K562 (cell line): ENCODE results near the gene CNPPD1.

Experiments used
- BRCA1 ChIP-seq, 2 experiments: fragments of 450-650 bp in 1 of 2; sonication (generic) in 1 of 2; formaldehyde crosslinking in 1 of 2; IDR thresholded peaks; 2 replicates each; pipeline versions ENCODE4 v1.5.0 to v1.6.1; 2017 to 2020; ENCODE audit warnings: mild to moderate bottlenecking in 1 of 2, missing genetic modification reagents in 1 of 2
- NCOA1 ChIP-seq: fragments of 450-650 bp; IDR thresholded peaks from 2 replicates; pipeline ENCODE4 v1.6.1; 2016; ENCODE audit warnings: low read depth
- RBM17 ChIP-seq: fragments of 200-400 bp; formaldehyde crosslinking; IDR thresholded peaks from 2 replicates; pipeline ENCODE4 v1.6.1; 2017; ENCODE audit warnings: low read depth, mild to moderate bottlenecking, low read length, borderline replicate concordance
- SAFB ChIP-seq: fragments of 200-400 bp; formaldehyde crosslinking; IDR thresholded peaks from 2 replicates; pipeline ENCODE4 v1.6.1; 2017; ENCODE audit warnings: low read depth, low read length, borderline replicate concordance
- SAFB2 ChIP-seq: fragments of 200-400 bp; formaldehyde crosslinking; IDR thresholded peaks from 2 replicates; pipeline ENCODE4 v1.6.1; 2018; ENCODE audit warnings: borderline replicate concordance, low read length, low read depth, moderate library complexity; ENCODE audit not compliant: severe bottlenecking
- TGIF2 ChIP-seq: sonication (generic); formaldehyde crosslinking; IDR thresholded peaks from 2 replicates; pipeline ENCODE4 v1.8.1; 2022; ENCODE audit warnings: mild to moderate bottlenecking, missing genetic modification reagents, moderate library complexity
- TF ChIP-seq, protein P1 (sequence below), 2 experiments: fragments of 450-650 bp in 1 of 2; sonication (generic) in 1 of 2; formaldehyde crosslinking; conservative IDR thresholded peaks; 2 replicates each; pipeline versions ENCODE4 v1.4.0 to v1.8.1; 2020 to 2022; ENCODE audit warnings: mild to moderate bottlenecking in 1 of 2, missing genetic modification reagents in 1 of 2
- TF ChIP-seq, protein P2 (sequence below): fragments of 450-650 bp; IDR thresholded peaks from 2 replicates; pipeline ENCODE4 v1.6.1; 2017; ENCODE audit warnings: antibody characterized with exemption, mild to moderate bottlenecking
- TF ChIP-seq, protein P3 (sequence below), 3 experiments: IDR thresholded peaks in 2 of 3; conservative IDR thresholded peaks in 1 of 3; 2 replicates each; pipeline ENCODE4 v1.5.1; 2011 to 2012; ENCODE audit warnings: low read length in 3 of 3, mild to moderate bottlenecking in 3 of 3, control low read depth in 2 of 3, improper control_type of control experiment in 1 of 3, inconsistent platforms in 1 of 3, low read depth in 1 of 3, mixed read lengths in 1 of 3, moderate library complexity in 1 of 3; ENCODE audit not compliant: insufficient read depth in 2 of 3

DNA sequence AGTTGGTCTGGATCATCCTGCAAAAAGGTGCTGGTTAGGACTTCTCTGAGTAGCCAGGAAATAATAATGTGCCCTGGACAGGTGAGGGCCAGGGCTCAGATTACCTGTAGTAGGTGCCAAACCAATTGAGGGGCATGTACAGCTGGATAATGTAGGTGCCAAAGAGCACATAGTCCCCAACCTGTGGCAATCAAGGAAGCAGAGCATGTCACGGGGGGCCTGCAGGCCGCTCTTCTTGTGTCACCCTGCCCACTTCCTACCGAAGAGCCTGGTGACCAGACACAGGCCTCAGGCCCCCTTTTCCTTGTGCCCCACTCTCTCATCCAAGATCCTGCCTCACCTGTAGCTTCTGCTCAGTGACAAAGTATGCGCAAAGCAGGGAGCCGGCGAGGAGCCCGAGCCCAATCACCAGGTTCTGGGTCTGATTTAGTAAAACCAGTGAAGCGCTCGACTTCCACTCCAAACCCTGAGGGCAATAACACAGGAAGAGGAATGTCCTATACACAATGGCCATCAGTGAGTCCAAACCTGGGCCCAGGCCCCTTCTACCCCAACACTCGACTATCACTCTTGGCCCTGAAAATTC lies 36.9 kb upstream of the CNPPD1 start:
- TF ChIP-seq TGIF2 (CRISPR knock-in tag) (no peak), NCOA1 (no peak), SAFB2 (no peak), BRCA1 (IDR thresholded peaks at IDR 0.05) (no peak), BRCA1 (CRISPR knock-in tag; IDR thresholded peaks at IDR 0.05) (no peak), SAFB (no peak), RBM17 (no peak)
- TF ChIP-seq, protein P1, sequence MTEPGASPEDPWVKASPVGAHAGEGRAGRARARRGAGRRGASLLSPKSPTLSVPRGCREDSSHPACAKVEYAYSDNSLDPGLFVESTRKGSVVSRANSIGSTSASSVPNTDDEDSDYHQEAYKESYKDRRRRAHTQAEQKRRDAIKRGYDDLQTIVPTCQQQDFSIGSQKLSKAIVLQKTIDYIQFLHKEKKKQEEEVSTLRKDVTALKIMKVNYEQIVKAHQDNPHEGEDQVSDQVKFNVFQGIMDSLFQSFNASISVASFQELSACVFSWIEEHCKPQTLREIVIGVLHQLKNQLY (CRISPR knock-in tag; conservative IDR thresholded peaks at IDR 0.05) = no peak
- TF ChIP-seq, protein P2, sequence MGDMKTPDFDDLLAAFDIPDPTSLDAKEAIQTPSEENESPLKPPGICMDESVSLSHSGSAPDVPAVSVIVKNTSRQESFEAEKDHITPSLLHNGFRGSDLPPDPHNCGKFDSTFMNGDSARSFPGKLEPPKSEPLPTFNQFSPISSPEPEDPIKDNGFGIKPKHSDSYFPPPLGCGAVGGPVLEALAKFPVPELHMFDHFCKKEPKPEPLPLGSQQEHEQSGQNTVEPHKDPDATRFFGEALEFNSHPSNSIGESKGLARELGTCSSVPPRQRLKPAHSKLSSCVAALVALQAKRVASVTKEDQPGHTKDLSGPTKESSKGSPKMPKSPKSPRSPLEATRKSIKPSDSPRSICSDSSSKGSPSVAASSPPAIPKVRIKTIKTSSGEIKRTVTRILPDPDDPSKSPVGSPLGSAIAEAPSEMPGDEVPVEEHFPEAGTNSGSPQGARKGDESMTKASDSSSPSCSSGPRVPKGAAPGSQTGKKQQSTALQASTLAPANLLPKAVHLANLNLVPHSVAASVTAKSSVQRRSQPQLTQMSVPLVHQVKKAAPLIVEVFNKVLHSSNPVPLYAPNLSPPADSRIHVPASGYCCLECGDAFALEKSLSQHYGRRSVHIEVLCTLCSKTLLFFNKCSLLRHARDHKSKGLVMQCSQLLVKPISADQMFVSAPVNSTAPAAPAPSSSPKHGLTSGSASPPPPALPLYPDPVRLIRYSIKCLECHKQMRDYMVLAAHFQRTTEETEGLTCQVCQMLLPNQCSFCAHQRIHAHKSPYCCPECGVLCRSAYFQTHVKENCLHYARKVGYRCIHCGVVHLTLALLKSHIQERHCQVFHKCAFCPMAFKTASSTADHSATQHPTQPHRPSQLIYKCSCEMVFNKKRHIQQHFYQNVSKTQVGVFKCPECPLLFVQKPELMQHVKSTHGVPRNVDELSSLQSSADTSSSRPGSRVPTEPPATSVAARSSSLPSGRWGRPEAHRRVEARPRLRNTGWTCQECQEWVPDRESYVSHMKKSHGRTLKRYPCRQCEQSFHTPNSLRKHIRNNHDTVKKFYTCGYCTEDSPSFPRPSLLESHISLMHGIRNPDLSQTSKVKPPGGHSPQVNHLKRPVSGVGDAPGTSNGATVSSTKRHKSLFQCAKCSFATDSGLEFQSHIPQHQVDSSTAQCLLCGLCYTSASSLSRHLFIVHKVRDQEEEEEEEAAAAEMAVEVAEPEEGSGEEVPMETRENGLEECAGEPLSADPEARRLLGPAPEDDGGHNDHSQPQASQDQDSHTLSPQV = no peak
- TF ChIP-seq, protein P3, sequence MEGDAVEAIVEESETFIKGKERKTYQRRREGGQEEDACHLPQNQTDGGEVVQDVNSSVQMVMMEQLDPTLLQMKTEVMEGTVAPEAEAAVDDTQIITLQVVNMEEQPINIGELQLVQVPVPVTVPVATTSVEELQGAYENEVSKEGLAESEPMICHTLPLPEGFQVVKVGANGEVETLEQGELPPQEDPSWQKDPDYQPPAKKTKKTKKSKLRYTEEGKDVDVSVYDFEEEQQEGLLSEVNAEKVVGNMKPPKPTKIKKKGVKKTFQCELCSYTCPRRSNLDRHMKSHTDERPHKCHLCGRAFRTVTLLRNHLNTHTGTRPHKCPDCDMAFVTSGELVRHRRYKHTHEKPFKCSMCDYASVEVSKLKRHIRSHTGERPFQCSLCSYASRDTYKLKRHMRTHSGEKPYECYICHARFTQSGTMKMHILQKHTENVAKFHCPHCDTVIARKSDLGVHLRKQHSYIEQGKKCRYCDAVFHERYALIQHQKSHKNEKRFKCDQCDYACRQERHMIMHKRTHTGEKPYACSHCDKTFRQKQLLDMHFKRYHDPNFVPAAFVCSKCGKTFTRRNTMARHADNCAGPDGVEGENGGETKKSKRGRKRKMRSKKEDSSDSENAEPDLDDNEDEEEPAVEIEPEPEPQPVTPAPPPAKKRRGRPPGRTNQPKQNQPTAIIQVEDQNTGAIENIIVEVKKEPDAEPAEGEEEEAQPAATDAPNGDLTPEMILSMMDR (IDR thresholded peaks at IDR 0.05 in 2 of 3, conservative IDR thresholded peaks at IDR 0.05 in 1 of 3; ENCODE audit: insufficient read depth in 2 of 3, low read depth in 1 of 3, low read length in 3 of 3) = no peak
